Thyroid gland (tissue), 4 donors: Measurements from ENCODE around the gene KCNJ14. TPM values are rescaled to one million over a fixed set of nuclear protein-coding genes. Genes with fewer than 3 reads are reported as not detected.

Experiments
- DNase-seq, 2 donors: peaks; one replicate each; pipeline ENCODE4 v3.0.0-alpha.2; 2019
- H3K27ac ChIP-seq, 3 donors: fragments of 200-600 bp; sonication (generic); 1 replicate in 2 of 3; 2 replicates in 1 of 3; pipeline ENCODE4 v1.5.1; 2016 to 2019; ENCODE audit warnings: mild to moderate bottlenecking in 1 of 3, moderate library complexity in 1 of 3
- H3K27me3 ChIP-seq: fragments of 200-600 bp; sonication (generic); one replicate; pipeline ENCODE4 v1.5.1; 2019
- H3K36me3 ChIP-seq, 2 donors: fragments of 200-600 bp; sonication (generic); one replicate each; pipeline ENCODE4 v1.5.1; 2016 to 2019
- H3K4me1 ChIP-seq, 2 donors: fragments of 200-600 bp; sonication (generic); one replicate each; pipeline ENCODE4 v1.5.1; 2017 to 2019
- H3K4me3 ChIP-seq, 3 donors: fragments of 200-600 bp; sonication (generic); replicated peaks in 1 of 3; 1 replicate in 2 of 3; 2 replicates in 1 of 3; pipeline ENCODE4 v1.5.1; 2016; ENCODE audit warnings: mild to moderate bottlenecking in 1 of 3
- H3K9me3 ChIP-seq: fragments of 200-600 bp; sonication (generic); one replicate; pipeline ENCODE4 v1.5.1; 2017
- CTCF ChIP-seq, 6 experiments: fragments of 200-600 bp in 3 of 6; fragments of 450-650 bp in 3 of 6; sonication (generic) in 3 of 6; IDR thresholded peaks; one replicate each; pipeline ENCODE4 v1.5.1; 2016 to 2019; ENCODE audit warnings: antibody characterized with exemption in 6 of 6, mild to moderate bottlenecking in 2 of 6, inconsistent platforms in 1 of 6, moderate library complexity in 1 of 6
- POLR2A ChIP-seq, 2 donors: fragments of 450-650 bp; IDR thresholded peaks; one replicate each; pipeline ENCODE4 v1.6.1; 2017; ENCODE audit warnings: antibody characterized with exemption in 2 of 2, mild to moderate bottlenecking in 2 of 2, moderate library complexity in 1 of 2
- WGBS, 2 donors: methylation state at CpG; one replicate each; pipeline ENCODE4 v1.1.5; 2017; 5-methylcytosine and 5-hydroxymethylcytosine counted together
- intact Hi-C: fragments of 100-400 bp; cut with DNase I; formaldehyde crosslinking; loops from one replicate; pipeline ENCODE4 v1.15.1; 2023
- total RNA-seq, 4 donors: library from RNA; depleted of rRNA; stranded (reverse); fragments of >200 nt; gene quantifications; one replicate each; pipeline ENCODE4 v1.2.3, GENCODE V29; 2016

The KCNJ14 gene
- total RNA-seq, 4 donors from 2014 or later = 1.2 to 1.9 (median 1.4) TPM

GRCh38 chr19:48512504-48513288, 57.3 kb downstream of the KCNJ14 start:
- WGBS, 2 donors = 49 to 54% methylated on average over 19 of the region's 19 CpGs
- Histone ChIP-seq H3K36me3 (no peaks in the 10 kb centered on the region), H3K4me1 (peaks cover 7 to 9% of the 10 kb centered on the region in 2 donors), H3K27me3 (no peaks in the 10 kb centered on the region), H3K4me3 (no peak overlapping the region), H3K9me3 (no peaks in the 10 kb centered on the region), H3K27ac (no peak overlapping the region)
- intact Hi-C loops = no loop called here
- TF ChIP-seq POLR2A (IDR thresholded peaks at IDR 0.05) (no peak), CTCF (IDR thresholded peaks at IDR 0.05) (no peak)
- DNase-seq = no peak

GRCh38 chr19:48513289-48514122, 58.1 kb downstream of the KCNJ14 start:
- Histone ChIP-seq H3K36me3 (no peaks in the 10 kb centered on the region), H3K9me3 (no peaks in the 10 kb centered on the region), H3K4me1 (peaks cover 7 to 9% of the 10 kb centered on the region in 2 donors), H3K4me3 (peak overlapping the region; percentile 58 to 88 (median 65)), H3K27me3 (no peaks in the 10 kb centered on the region), H3K27ac (no peak overlapping the region)
- peak; percentile 69 to 73 for DNase-seq
- 5 to 9% methylated on average over 22 to 26 of the region's 54 CpGs for WGBS, 2 donors
- intact Hi-C loops = no loop called here
- TF ChIP-seq POLR2A (IDR thresholded peaks at IDR 0.05) (no peak), CTCF (IDR thresholded peaks at IDR 0.05) (no peak)

GRCh38 chr19:48514123-48514458, 58.7 kb downstream of the KCNJ14 start:
- no peak for DNase-seq
- H3K9me3 ChIP-seq = no peaks in the 10 kb centered on the region
- intact Hi-C loops = no loop called here
- 34 to 38% methylated on average over 5 to 11 of the region's 11 CpGs for WGBS, 2 donors
- no peaks in the 10 kb centered on the region for H3K36me3 ChIP-seq
- no peak overlapping the region for H3K4me3 ChIP-seq
- H3K27ac ChIP-seq = no peak overlapping the region
- no peak for TF ChIP-seq POLR2A (IDR thresholded peaks at IDR 0.05)
- no peak for TF ChIP-seq CTCF (IDR thresholded peaks at IDR 0.05)
- H3K4me1 ChIP-seq = peaks cover 7 to 9% of the 10 kb centered on the region in 2 donors
- no peaks in the 10 kb centered on the region for H3K27me3 ChIP-seq

- intact Hi-C loops = no loop called here
- no peak overlapping the region for H3K27ac ChIP-seq
- H3K4me1 ChIP-seq = peaks cover 0 to 4% of the 10 kb centered on the region in 2 donors
- DNase-seq = no peak
- 71 to 76% methylated on average over 8 of the region's 8 CpGs for WGBS, 2 donors
- H3K9me3 ChIP-seq = no peaks in the 10 kb centered on the region
- TF ChIP-seq CTCF (IDR thresholded peaks at IDR 0.05) = no peak
- no peak for TF ChIP-seq POLR2A (IDR thresholded peaks at IDR 0.05)
- H3K4me3 ChIP-seq = no peak overlapping the region
- H3K36me3 ChIP-seq = no peaks in the 10 kb centered on the region
- no peaks in the 10 kb centered on the region for H3K27me3 ChIP-seq
Observed at GRCh38 chr19:48516536-48516935, 61.2 kb downstream of the KCNJ14 start.

Other genes starting within 250 kb of the KCNJ14 start
- gene CARD8, start 199.7 kb upstream of the KCNJ14 start, total RNA-seq = 10 to 100 TPM; 37.0 to 58.9 (median 57.7) TPM
- gene ZNF114, start 185.5 kb upstream of the KCNJ14 start, total RNA-seq = 10 to 100 TPM in 1 of 4 donors, 1 to 10 TPM in 3; 5.3 to 11.7 (median 6.1) TPM
- gene EMP3, start 130.0 kb upstream of the KCNJ14 start, total RNA-seq = 10 to 100 TPM; 14.0 to 19.3 (median 14.9) TPM
- gene TMEM143, start 91.6 kb upstream of the KCNJ14 start, total RNA-seq = 10 to 100 TPM in 1 of 4 donors, 1 to 10 TPM in 3; 6.3 to 12.6 (median 9.2) TPM
- gene SYNGR4, start 91.2 kb upstream of the KCNJ14 start, total RNA-seq = not detected
- 100 to 1,000 TPM; 121 to 160 (median 141) TPM for gene KDELR1, start 64.0 kb upstream of the KCNJ14 start, total RNA-seq
- gene GRIN2D, start 61.9 kb upstream of the KCNJ14 start, total RNA-seq = 1 to 10 TPM in 1 of 4 donors, under 1 TPM in 3; 0.56 to 2.2 (median 0.84) TPM
- gene GRWD1, start 9.6 kb upstream of the KCNJ14 start, total RNA-seq = 10 to 100 TPM; 22.4 to 40.5 (median 29.1) TPM
- gene CYTH2, start 13.8 kb downstream of the KCNJ14 start, total RNA-seq = 100 to 1,000 TPM in 2 of 4 donors, 10 to 100 TPM in 2; 91.6 to 232 (median 139) TPM
- 1 to 10 TPM; 3.0 to 7.1 (median 4.6) TPM for gene LMTK3, start 56.3 kb downstream of the KCNJ14 start, total RNA-seq
- gene SULT2B1, start 96.6 kb downstream of the KCNJ14 start, total RNA-seq = under 1 TPM in 3 of 4 donors, not detected in 1; 0.54 to 0.88 (median 0.78) TPM
- gene SPACA4, start 151.2 kb downstream of the KCNJ14 start, total RNA-seq = under 1 TPM in 1 of 4 donors, not detected in 3; 0.67 TPM
- not detected for gene FAM83E, start 159.5 kb downstream of the KCNJ14 start, total RNA-seq
- 1,000 to 10,000 TPM; 1,845 to 2,426 (median 1,951) TPM for gene RPL18, start 163.6 kb downstream of the KCNJ14 start, total RNA-seq
- 10 to 100 TPM; 17.1 to 45.4 (median 31.4) TPM for gene SPHK2, start 163.9 kb downstream of the KCNJ14 start, total RNA-seq
- 10 to 100 TPM; 18.9 to 32.8 (median 25.1) TPM for gene DBP, start 181.8 kb downstream of the KCNJ14 start, total RNA-seq
- gene CA11, start 190.6 kb downstream of the KCNJ14 start, total RNA-seq = 10 to 100 TPM in 1 of 4 donors, 1 to 10 TPM in 3; 4.6 to 13.4 (median 6.3) TPM
- 1 to 10 TPM in 1 of 4 donors, under 1 TPM in 2, not detected in 1; 0.45 to 1.2 (median 0.78) TPM for gene NTN5, start 217.4 kb downstream of the KCNJ14 start, total RNA-seq
- gene FUT2, start 240.4 kb downstream of the KCNJ14 start, total RNA-seq = 1 to 10 TPM in 1 of 4 donors, under 1 TPM in 1, not detected in 2; 0.27 to 1.3 TPM